HEK293 (cell line): ENCODE data around the gene ARHGAP15.

ENCODE experiments used
- CTCF ChIA-PET: fragments of 350-600 bp; formaldehyde crosslinking; extraction: SDS; loops from one replicate; lab custom pipeline; 2021; ENCODE audit warnings: antibody characterized with exemption; lab: Yijun Ruan, JAX
- POLR2A ChIA-PET: fragments of 300-600 bp; formaldehyde crosslinking; extraction: SDS; loops from one replicate; lab custom pipeline; 2020; ENCODE audit warnings: antibody characterized with exemption, inconsistent platforms; lab: Yijun Ruan, JAX
- H3K27ac ChIP-seq: fragments of 200-500 bp; sonication (Bioruptor generic); 2 replicates; pipeline ENCODE4 v1.5.1; 2014; ENCODE audit warnings: low read depth, low read length, control low read depth, inconsistent platforms; ENCODE audit errors: extremely low read depth
- H3K36me3 ChIP-seq, 2 experiments: fragments of 200-500 bp in 1 of 2; sonication (Bioruptor generic) in 1 of 2; 1 replicate in 1 of 2; 2 replicates in 1 of 2; pipeline ENCODE4 v1.5.1; 2014 to 2017; ENCODE audit warnings: inconsistent platforms in 2 of 2, low read length in 2 of 2; ENCODE audit not compliant: control insufficient read depth in 2 of 2, insufficient read depth in 1 of 2
- H3K4me1 ChIP-seq: fragments of 200-500 bp; sonication (Bioruptor generic); 2 replicates; pipeline ENCODE4 v1.5.1; 2014; ENCODE audit warnings: mild to moderate bottlenecking, low read length, inconsistent platforms; ENCODE audit not compliant: control insufficient read depth, insufficient read depth
- H3K4me3 ChIP-seq: 2 replicates; pipeline ENCODE4 v1.5.1; 2011; ENCODE audit warnings: low read depth, mild to moderate bottlenecking, control low read depth, low read length, moderate library complexity
- H3K9me3 ChIP-seq: fragments of 200-500 bp; sonication (Bioruptor generic); 2 replicates; pipeline ENCODE4 v1.5.1; 2014; ENCODE audit warnings: low read depth, low read length, inconsistent platforms; ENCODE audit not compliant: control insufficient read depth, insufficient read depth
- GFI1B ChIP-seq: fragments of 450-650 bp; formaldehyde crosslinking; IDR thresholded peaks from 2 replicates; pipeline ENCODE4 v1.5.1; 2016; ENCODE audit warnings: missing biosample characterization, missing genetic modification characterization
- GLI2 ChIP-seq: fragments of 450-650 bp; formaldehyde crosslinking; IDR thresholded peaks from 2 replicates; pipeline ENCODE4; 2017; ENCODE audit warnings: missing biosample characterization, missing genetic modification characterization, low read depth, borderline replicate concordance
- GLIS2 ChIP-seq: fragments of 450-650 bp; formaldehyde crosslinking; IDR thresholded peaks from 2 replicates; pipeline ENCODE4 v1.5.1; 2016; ENCODE audit warnings: missing biosample characterization, missing genetic modification characterization
- HOXD13 ChIP-seq: sonication (generic); formaldehyde crosslinking; IDR thresholded peaks from 2 replicates; pipeline ENCODE4 v1.8.0; 2022; ENCODE audit warnings: missing genetic modification reagents, borderline replicate concordance
- OVOL3 ChIP-seq: fragments of 450-650 bp; formaldehyde crosslinking; IDR thresholded peaks from 2 replicates; pipeline ENCODE4 v1.5.1; 2016; ENCODE audit warnings: missing biosample characterization, missing genetic modification characterization
- ZEB2 ChIP-seq: fragments of 450-650 bp; formaldehyde crosslinking; IDR thresholded peaks from 2 replicates; pipeline ENCODE4 v1.5.1; 2016; ENCODE audit warnings: missing biosample characterization, missing genetic modification characterization
- ZNF157 ChIP-seq: fragments of 450-650 bp; formaldehyde crosslinking; IDR thresholded peaks from 2 replicates; pipeline ENCODE4 v1.5.1; 2016; ENCODE audit warnings: missing biosample characterization, missing genetic modification characterization
- ZNF169 ChIP-seq: fragments of 450-650 bp; formaldehyde crosslinking; IDR thresholded peaks from 2 replicates; pipeline ENCODE4 v1.5.1; 2016; ENCODE audit warnings: missing biosample characterization, missing genetic modification characterization
- ZNF19 ChIP-seq: fragments of 450-650 bp; formaldehyde crosslinking; IDR thresholded peaks from 2 replicates; pipeline ENCODE4; 2016; ENCODE audit warnings: missing biosample characterization, missing genetic modification characterization, low read depth
- ZNF214 ChIP-seq: fragments of 450-650 bp; formaldehyde crosslinking; IDR thresholded peaks from 2 replicates; pipeline ENCODE4 v1.5.1; 2017; ENCODE audit warnings: missing biosample characterization, mild to moderate bottlenecking, missing genetic modification characterization, borderline replicate concordance
- ZNF302 ChIP-seq: fragments of 450-650 bp; formaldehyde crosslinking; IDR thresholded peaks from 2 replicates; pipeline ENCODE4 v1.5.1; 2016; ENCODE audit warnings: missing biosample characterization, missing genetic modification characterization, low read depth
- ZNF37A ChIP-seq: fragments of 450-650 bp; IDR thresholded peaks from 2 replicates; pipeline ENCODE4 v1.5.1; 2018; ENCODE audit warnings: missing biosample characterization, missing genetic modification characterization
- ZNF404 ChIP-seq: fragments of 450-650 bp; formaldehyde crosslinking; IDR thresholded peaks from 2 replicates; pipeline ENCODE4 v1.5.1; 2017; ENCODE audit warnings: missing biosample characterization, missing genetic modification characterization
- ZNF660 ChIP-seq: fragments of 450-650 bp; IDR thresholded peaks from 2 replicates; pipeline ENCODE4 v1.5.1; 2018; ENCODE audit warnings: missing biosample characterization, mild to moderate bottlenecking, missing genetic modification characterization
- ZSCAN23 ChIP-seq: fragments of 450-650 bp; formaldehyde crosslinking; IDR thresholded peaks from 2 replicates; pipeline ENCODE4 v1.5.1; 2016; ENCODE audit warnings: missing biosample characterization, missing genetic modification characterization
- TF ChIP-seq, protein P1 (sequence below): fragments of 450-650 bp; formaldehyde crosslinking; IDR thresholded peaks from 2 replicates; pipeline ENCODE4 v1.5.1; 2017; ENCODE audit warnings: missing biosample characterization, missing genetic modification characterization
- TF ChIP-seq, protein P2 (sequence below): fragments of 450-650 bp; formaldehyde crosslinking; IDR thresholded peaks from 2 replicates; pipeline ENCODE4 v1.5.1; 2016; ENCODE audit warnings: missing biosample characterization, missing genetic modification characterization
- TF ChIP-seq, protein P3 (sequence below): fragments of 450-650 bp; formaldehyde crosslinking; IDR thresholded peaks from 2 replicates; pipeline ENCODE4 v1.5.1; 2017; ENCODE audit warnings: missing biosample characterization, mild to moderate bottlenecking, missing genetic modification characterization, moderate library complexity
- TF ChIP-seq, protein P4 (sequence below): fragments of 450-650 bp; formaldehyde crosslinking; IDR thresholded peaks from 2 replicates; pipeline ENCODE4; 2016; ENCODE audit warnings: missing biosample characterization, missing genetic modification characterization
- TF ChIP-seq, protein P5 (sequence below): fragments of 450-650 bp; formaldehyde crosslinking; IDR thresholded peaks from 2 replicates; pipeline ENCODE4 v1.5.1; 2016; ENCODE audit warnings: missing biosample characterization, missing genetic modification characterization
- TF ChIP-seq, protein P6 (sequence below): fragments of 450-650 bp; formaldehyde crosslinking; optimal IDR thresholded peaks from 2 replicates; pipeline ENCODE3; 2016; ENCODE audit warnings: missing biosample characterization, mild to moderate bottlenecking, missing genetic modification characterization

ARHGAP15 gene

DNA sequence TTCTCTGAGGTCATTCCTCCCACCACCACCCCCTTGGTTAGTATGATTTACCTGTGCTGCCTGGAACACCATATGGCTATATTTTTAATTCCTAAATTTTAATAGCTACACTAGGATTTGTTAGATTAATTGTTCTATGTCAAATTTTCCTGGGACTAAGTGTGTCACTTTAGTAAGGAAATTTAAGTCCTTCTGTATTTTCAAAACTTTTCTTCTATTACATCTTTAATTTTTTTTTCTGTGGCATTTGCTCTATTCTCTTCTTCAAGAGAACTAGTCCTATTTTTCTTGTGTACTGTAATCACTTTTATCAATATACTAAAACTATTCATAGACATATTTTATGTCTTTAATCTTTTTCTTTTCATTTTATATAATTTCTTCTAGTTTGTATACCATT is 456.9 kb downstream of the ARHGAP15 start:
- H3K4me3 ChIP-seq, result no peak overlapping the region
- CTCF ChIA-PET, result interaction anchor here (0.5 to 1.3 kb wide), 3 partner anchors 11 to 483 kb away, joined by 3 to 4 read pairs (median 4); no protein-coding TSS in a partner anchor
- H3K27ac ChIP-seq, result no peak overlapping the region
- POLR2A ChIA-PET, result no interaction called here
- no peaks in the 10 kb centered on the region for H3K36me3 ChIP-seq
- TF ChIP-seq, protein P1, sequence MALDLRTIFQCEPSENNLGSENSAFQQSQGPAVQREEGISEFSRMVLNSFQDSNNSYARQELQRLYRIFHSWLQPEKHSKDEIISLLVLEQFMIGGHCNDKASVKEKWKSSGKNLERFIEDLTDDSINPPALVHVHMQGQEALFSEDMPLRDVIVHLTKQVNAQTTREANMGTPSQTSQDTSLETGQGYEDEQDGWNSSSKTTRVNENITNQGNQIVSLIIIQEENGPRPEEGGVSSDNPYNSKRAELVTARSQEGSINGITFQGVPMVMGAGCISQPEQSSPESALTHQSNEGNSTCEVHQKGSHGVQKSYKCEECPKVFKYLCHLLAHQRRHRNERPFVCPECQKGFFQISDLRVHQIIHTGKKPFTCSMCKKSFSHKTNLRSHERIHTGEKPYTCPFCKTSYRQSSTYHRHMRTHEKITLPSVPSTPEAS (tag by site-specific recombination), result no peak
- no peak for TF ChIP-seq ZNF157 (tag by site-specific recombination)
- TF ChIP-seq ZNF19 (tag by site-specific recombination), result no peak
- no peak for TF ChIP-seq ZNF302 (tag by site-specific recombination)
- no peak for TF ChIP-seq OVOL3 (tag by site-specific recombination)
- TF ChIP-seq, protein P2, sequence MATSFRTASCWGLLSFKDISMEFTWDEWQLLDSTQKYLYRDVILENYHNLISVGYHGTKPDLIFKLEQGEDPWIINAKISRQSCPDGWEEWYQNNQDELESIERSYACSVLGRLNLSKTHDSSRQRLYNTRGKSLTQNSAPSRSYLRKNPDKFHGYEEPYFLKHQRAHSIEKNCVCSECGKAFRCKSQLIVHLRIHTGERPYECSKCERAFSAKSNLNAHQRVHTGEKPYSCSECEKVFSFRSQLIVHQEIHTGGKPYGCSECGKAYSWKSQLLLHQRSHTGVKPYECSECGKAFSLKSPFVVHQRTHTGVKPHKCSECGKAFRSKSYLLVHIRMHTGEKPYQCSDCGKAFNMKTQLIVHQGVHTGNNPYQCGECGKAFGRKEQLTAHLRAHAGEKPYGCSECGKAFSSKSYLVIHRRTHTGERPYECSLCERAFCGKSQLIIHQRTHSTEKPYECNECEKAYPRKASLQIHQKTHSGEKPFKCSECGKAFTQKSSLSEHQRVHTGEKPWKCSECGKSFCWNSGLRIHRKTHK (tag by site-specific recombination), result no peak
- TF ChIP-seq ZNF169 (tag by site-specific recombination), result no peak
- TF ChIP-seq ZNF214, result no peak
- TF ChIP-seq ZNF37A, result no peak
- no peak for TF ChIP-seq ZNF660 (tag by site-specific recombination)
- TF ChIP-seq ZNF404 (tag by site-specific recombination), result no peak
- TF ChIP-seq GFI1B (tag by site-specific recombination), result no peak
- TF ChIP-seq ZEB2 (tag by site-specific recombination), result no peak
- no peak for TF ChIP-seq HOXD13
- TF ChIP-seq, protein P3, sequence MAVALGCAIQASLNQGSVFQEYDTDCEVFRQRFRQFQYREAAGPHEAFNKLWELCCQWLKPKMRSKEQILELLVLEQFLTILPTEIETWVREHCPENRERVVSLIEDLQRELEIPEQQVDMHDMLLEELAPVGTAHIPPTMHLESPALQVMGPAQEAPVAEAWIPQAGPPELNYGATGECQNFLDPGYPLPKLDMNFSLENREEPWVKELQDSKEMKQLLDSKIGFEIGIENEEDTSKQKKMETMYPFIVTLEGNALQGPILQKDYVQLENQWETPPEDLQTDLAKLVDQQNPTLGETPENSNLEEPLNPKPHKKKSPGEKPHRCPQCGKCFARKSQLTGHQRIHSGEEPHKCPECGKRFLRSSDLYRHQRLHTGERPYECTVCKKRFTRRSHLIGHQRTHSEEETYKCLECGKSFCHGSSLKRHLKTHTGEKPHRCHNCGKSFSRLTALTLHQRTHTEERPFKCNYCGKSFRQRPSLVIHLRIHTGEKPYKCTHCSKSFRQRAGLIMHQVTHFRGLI (tag by site-specific recombination), result no peak
- TF ChIP-seq, protein P4, sequence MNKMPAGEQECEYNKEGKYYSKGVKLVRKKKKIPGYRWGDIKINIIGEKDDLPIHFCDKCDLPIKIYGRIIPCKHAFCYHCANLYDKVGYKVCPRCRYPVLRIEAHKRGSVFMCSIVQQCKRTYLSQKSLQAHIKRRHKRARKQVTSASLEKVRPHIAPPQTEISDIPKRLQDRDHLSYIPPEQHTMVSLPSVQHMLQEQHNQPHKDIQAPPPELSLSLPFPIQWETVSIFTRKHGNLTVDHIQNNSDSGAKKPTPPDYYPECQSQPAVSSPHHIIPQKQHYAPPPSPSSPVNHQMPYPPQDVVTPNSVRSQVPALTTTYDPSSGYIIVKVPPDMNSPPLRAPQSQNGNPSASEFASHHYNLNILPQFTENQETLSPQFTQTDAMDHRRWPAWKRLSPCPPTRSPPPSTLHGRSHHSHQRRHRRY (tag by site-specific recombination), result no peak
- TF ChIP-seq, protein P5, sequence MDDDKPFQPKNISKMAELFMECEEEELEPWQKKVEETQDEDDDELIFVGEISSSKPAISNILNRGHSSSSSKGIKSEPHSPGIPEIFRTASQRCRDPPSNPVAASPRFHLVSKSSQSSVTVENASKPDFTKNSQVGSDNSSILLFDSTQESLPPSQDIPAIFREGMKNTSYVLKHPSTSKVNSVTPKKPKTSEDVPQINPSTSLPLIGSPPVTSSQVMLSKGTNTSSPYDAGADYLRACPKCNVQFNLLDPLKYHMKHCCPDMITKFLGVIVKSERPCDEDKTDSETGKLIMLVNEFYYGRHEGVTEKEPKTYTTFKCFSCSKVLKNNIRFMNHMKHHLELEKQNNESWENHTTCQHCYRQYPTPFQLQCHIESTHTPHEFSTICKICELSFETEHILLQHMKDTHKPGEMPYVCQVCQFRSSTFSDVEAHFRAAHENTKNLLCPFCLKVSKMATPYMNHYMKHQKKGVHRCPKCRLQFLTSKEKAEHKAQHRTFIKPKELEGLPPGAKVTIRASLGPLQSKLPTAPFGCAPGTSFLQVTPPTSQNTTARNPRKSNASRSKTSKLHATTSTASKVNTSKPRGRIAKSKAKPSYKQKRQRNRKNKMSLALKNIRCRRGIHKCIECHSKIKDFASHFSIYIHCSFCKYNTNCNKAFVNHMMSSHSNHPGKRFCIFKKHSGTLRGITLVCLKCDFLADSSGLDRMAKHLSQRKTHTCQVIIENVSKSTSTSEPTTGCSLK (tag by site-specific recombination), result no peak
- H3K4me1 ChIP-seq, result no peaks in the 10 kb centered on the region
- no peaks in the 10 kb centered on the region for H3K9me3 ChIP-seq

DNA sequence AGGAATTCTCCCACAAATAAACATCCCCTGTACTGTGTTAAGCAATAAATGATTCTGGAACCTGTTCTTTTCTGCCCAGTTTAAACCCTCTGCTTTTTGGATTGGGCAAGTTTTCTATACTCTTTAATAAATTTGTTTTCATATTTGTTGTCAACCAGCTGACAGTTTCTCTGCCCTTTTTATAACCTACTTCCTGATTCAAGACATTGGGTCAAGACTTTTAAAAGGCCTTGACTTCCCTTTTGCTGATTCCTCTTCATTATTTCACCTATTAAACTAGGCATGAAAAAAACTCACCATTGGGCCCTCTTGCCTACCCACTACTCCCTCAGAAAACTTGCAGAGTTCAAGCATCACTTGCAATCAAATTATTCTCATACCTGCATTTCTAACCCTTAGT is 459.5 kb downstream of the ARHGAP15 start:
- Histone ChIP-seq H3K4me1 (no peaks in the 10 kb centered on the region), H3K27ac (no peak overlapping the region), H3K36me3 (no peaks in the 10 kb centered on the region), H3K4me3 (no peak overlapping the region), H3K9me3 (no peaks in the 10 kb centered on the region)
- TF ChIP-seq ZSCAN23 (tag by site-specific recombination) (no peak), ZNF302 (tag by site-specific recombination) (no peak), GLIS2 (tag by site-specific recombination) (no peak), GLI2 (tag by site-specific recombination) (no peak)
- TF ChIP-seq, protein P6, sequence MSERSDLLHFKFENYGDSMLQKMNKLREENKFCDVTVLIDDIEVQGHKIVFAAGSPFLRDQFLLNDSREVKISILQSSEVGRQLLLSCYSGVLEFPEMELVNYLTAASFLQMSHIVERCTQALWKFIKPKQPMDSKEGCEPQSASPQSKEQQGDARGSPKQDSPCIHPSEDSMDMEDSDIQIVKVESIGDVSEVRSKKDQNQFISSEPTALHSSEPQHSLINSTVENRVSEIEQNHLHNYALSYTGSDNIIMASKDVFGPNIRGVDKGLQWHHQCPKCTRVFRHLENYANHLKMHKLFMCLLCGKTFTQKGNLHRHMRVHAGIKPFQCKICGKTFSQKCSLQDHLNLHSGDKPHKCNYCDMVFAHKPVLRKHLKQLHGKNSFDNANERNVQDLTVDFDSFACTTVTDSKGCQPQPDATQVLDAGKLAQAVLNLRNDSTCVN (tag by site-specific recombination), result no peak
- CTCF ChIA-PET, result no interaction called here
- POLR2A ChIA-PET, result no interaction called here
